Measurements from ENCODE around the gene CENPB.

The CENPB gene

DNA sequence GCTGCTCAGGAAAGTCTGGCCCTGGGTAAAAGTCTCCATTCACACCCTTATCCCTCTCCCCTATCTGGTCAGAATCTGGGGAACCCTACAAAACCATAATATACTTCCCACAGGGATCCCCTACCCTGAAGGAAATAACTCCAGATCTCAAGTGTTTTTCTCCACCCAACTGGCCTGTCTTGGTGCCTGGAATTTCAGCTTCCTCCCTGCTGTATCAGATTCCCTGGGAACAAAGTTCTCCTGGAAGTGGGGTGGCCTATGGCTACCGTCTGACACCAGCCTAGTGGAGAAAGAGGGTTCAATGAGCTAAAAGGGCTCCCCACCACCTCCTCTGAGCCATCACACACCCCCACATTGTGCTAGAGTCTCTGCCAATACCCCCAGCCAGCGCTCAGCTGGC is 39.1 kb downstream of the CENPB start:
- DNase-seq, result no peak
- Histone ChIP-seq H3K9me3 (no peaks in the 10 kb centered on the region), H3K4me1 (peaks cover under 1% of the 10 kb centered on the region), H3K36me3 (no peaks in the 10 kb centered on the region), H3K4me3 (ENCODE audit: low read depth, low read length) (no peak overlapping the region), H3K27me3 (no peaks in the 10 kb centered on the region)
- TF ChIP-seq, protein P1, sequence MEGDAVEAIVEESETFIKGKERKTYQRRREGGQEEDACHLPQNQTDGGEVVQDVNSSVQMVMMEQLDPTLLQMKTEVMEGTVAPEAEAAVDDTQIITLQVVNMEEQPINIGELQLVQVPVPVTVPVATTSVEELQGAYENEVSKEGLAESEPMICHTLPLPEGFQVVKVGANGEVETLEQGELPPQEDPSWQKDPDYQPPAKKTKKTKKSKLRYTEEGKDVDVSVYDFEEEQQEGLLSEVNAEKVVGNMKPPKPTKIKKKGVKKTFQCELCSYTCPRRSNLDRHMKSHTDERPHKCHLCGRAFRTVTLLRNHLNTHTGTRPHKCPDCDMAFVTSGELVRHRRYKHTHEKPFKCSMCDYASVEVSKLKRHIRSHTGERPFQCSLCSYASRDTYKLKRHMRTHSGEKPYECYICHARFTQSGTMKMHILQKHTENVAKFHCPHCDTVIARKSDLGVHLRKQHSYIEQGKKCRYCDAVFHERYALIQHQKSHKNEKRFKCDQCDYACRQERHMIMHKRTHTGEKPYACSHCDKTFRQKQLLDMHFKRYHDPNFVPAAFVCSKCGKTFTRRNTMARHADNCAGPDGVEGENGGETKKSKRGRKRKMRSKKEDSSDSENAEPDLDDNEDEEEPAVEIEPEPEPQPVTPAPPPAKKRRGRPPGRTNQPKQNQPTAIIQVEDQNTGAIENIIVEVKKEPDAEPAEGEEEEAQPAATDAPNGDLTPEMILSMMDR (IDR thresholded peaks at IDR 0.05; ENCODE audit: low read depth, low read length), result no peak

DNA sequence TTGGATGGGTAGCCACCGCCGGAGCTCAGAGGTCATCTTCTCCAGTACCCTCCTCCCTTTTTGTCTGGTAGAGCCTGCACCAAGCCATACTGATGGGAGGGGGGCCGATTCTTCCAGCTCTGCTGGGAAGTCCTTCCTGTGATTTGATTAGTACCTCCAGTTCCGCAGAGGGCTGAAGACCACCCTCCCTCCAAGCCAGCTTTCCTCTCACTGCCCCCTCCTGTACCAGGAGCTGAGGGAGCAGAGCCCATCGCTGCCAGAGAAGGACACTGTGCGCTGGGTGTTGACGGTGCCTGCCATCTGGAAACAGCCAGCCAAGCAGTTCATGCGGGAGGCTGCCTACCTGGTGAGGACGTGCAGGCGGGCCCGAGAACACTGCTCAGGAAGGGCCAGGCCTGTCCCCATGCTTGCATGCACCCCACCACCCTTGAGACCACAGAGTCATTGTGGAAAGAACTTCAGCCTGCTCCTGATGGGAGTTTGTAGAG is 40.8 kb downstream of the CENPB start:
- TF ChIP-seq, protein P1 (IDR thresholded peaks at IDR 0.05; ENCODE audit: low read depth, low read length), result no peak
- no peak for DNase-seq
- no peaks in the 10 kb centered on the region for H3K9me3 ChIP-seq
- H3K4me1 ChIP-seq, result no peaks in the 10 kb centered on the region; the same call in 1 of the 2 replicates
- H3K36me3 ChIP-seq, result no peaks in the 10 kb centered on the region
- H3K27me3 ChIP-seq, result no peaks in the 10 kb centered on the region
- no peak overlapping the region for H3K4me3 ChIP-seq (ENCODE audit: low read depth, low read length)

DNA sequence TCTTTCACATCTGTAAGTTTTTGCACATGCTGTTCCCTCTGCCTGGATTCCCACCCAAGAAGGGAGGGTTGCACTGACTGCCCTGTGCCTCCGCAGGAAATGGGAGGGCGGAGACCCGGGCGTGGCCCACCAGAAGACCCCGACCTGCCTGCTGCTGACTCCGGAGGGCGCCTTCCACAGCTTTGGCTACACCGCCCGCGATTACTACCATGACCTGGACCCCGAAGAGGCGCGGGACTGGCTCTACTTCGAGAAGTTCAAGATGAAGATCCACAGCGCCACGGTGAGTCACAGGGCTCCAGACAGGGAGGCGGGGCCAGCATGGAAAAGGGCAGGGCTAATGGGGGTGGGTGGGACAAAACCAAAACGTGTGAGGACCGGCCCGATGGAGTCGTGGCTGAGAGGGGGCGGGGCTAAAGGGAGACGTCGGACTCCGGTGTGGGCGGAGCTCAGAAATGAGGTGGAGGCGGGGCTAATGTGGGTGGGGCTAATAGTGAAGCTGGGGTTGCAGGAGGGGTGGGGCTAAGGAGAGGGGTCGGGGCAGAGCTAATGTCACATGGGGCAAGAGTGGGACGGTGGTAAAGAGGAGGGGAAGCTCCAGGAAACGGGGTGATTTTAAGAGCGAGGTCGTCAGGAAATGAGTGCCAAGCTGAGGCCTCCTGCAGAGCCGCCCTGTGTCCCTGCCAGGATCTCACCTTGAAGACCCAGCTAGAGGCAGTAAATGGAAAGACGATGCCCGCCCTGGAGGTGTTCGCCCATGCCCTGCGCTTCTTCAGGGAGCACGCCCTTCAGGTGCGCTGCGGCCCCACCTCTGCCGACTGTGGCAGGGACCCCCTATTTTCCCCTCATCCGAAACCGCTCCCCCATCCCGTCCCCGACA is 41.5 kb downstream of the CENPB start:
- Histone ChIP-seq H3K4me1 (no peaks in the 10 kb centered on the region; the same call in 1 of the 2 replicates), H3K36me3 (no peaks in the 10 kb centered on the region), H3K4me3 (ENCODE audit: low read depth, low read length) (peak overlapping the region; percentile 56), H3K9me3 (no peaks in the 10 kb centered on the region), H3K27me3 (no peaks in the 10 kb centered on the region)
- TF ChIP-seq, protein P1 (IDR thresholded peaks at IDR 0.05; ENCODE audit: low read depth, low read length), result no peak
- DNase-seq, result peak; percentile 97

DNA sequence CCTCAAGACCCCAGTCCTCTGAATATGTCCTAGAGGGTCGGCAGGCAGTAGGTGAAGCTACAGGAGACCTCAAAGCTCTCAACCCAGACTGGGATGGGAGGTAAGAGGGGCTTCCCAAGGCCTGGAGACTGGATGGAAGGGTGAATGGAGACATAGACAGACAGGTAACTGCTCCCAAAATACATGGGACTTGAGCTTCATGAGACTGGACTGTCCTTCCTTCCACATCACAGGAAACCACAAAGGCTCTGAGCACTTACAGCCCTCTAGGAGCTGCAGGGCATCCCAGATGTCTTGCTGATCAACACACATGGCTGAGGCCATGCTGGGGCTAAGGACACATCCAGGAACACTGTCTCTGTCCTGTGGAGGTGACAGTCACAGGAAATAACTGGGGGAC is 42.5 kb downstream of the CENPB start:
- Histone ChIP-seq H3K4me1 (no peaks in the 10 kb centered on the region), H3K9me3 (no peaks in the 10 kb centered on the region), H3K36me3 (no peaks in the 10 kb centered on the region), H3K4me3 (ENCODE audit: low read depth, low read length) (no peak overlapping the region), H3K27me3 (no peaks in the 10 kb centered on the region)
- TF ChIP-seq, protein P1 (IDR thresholded peaks at IDR 0.05; ENCODE audit: low read depth, low read length), result no peak
- no peak for DNase-seq

DNA sequence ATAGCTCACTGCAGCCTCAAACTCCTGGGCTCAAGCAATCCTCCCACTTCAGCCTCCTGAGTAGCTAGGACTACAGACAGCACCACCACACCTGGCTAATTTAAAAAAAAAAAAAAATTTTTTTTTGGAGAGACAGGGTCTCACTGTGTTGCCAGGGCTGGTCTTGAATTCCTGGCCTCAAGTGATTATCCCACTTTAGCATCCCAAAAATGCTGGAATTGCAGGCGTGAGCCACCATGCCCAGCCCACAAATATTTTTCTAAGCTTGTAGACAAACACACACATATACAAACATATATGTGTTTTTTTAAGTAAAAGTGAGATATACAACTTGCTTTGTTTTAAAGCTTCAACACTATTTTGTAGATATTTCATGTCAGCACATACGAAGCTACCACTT is 43.3 kb downstream of the CENPB start:
- H3K9me3 ChIP-seq, result no peaks in the 10 kb centered on the region
- H3K27me3 ChIP-seq, result no peaks in the 10 kb centered on the region
- DNase-seq, result no peak
- H3K36me3 ChIP-seq, result no peaks in the 10 kb centered on the region
- no peak overlapping the region for H3K4me3 ChIP-seq (ENCODE audit: low read depth, low read length)
- TF ChIP-seq, protein P1 (IDR thresholded peaks at IDR 0.05; ENCODE audit: low read depth, low read length), result no peak
- H3K4me1 ChIP-seq, result peaks cover under 1% of the 10 kb centered on the region; the same call in 1 of the 2 replicates

Measured in BE2C (cell line).